Fibroblast of villous mesenchyme (primary cell): Measurements from ENCODE around the gene HOXB3. TPM values are rescaled to one million over a fixed set of nuclear protein-coding genes. Genes with fewer than 3 reads are reported as not detected.
"Not testable (repeated sequence)": the region's sequence is repeated elsewhere in the genome, so short reads cannot be mapped to it uniquely, and the experiment has no call there.

Source experiments
- DNase-seq: peaks from one replicate; pipeline ENCODE4 v3.0.0-alpha.2; 2010; ENCODE audit warnings: low read depth
- H3K4me3 ChIP-seq: 2 replicates; pipeline ENCODE4 v1.5.1; 2011; ENCODE audit warnings: low read depth, mild to moderate bottlenecking, low read length
- total RNA-seq: library from RNA; depleted of rRNA; stranded (reverse); fragments of >200 nt; gene quantifications from 2 replicates; pipeline ENCODE4 v1.2.3, GENCODE V29; 2012
- TF ChIP-seq, protein P1 (sequence below): IDR thresholded peaks from 2 replicates; pipeline ENCODE4 v1.5.1; 2012; ENCODE audit warnings: low read depth, mild to moderate bottlenecking, low read length; ENCODE audit not compliant: insufficient read depth

HOXB3 gene
- total RNA-seq, 1 donor = 4.3 TPM

DNA sequence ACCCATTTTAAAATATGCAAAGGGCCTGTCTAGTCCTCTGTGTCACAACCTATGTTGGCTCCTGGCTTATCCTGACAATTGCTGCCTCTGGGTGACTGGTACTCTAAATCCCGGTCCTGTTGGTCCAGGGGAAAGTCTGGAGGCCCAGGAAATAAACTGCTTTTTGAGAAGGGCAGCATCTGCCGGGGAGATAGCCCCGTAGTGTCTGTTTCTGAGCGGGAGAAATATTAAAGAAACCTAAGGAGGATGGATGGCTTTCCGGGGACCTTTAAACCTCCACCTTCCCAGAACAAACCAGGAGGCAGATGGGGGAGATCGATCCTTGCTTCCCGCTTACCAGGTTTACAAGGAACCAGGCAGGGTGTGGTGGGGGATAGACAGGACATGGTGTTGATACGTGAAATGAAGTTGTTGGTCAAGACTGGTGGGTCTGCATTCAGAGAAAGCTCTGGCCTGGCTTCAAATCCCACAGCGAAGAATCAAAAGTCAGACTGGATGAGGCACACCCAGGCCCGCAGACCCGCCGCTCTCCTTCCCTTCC lies 48.9 kb downstream of the HOXB3 start:
- no peak for DNase-seq
- TF ChIP-seq, protein P1, sequence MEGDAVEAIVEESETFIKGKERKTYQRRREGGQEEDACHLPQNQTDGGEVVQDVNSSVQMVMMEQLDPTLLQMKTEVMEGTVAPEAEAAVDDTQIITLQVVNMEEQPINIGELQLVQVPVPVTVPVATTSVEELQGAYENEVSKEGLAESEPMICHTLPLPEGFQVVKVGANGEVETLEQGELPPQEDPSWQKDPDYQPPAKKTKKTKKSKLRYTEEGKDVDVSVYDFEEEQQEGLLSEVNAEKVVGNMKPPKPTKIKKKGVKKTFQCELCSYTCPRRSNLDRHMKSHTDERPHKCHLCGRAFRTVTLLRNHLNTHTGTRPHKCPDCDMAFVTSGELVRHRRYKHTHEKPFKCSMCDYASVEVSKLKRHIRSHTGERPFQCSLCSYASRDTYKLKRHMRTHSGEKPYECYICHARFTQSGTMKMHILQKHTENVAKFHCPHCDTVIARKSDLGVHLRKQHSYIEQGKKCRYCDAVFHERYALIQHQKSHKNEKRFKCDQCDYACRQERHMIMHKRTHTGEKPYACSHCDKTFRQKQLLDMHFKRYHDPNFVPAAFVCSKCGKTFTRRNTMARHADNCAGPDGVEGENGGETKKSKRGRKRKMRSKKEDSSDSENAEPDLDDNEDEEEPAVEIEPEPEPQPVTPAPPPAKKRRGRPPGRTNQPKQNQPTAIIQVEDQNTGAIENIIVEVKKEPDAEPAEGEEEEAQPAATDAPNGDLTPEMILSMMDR = no peak
- H3K4me3 ChIP-seq = peak overlapping the region; percentile 72

DNA sequence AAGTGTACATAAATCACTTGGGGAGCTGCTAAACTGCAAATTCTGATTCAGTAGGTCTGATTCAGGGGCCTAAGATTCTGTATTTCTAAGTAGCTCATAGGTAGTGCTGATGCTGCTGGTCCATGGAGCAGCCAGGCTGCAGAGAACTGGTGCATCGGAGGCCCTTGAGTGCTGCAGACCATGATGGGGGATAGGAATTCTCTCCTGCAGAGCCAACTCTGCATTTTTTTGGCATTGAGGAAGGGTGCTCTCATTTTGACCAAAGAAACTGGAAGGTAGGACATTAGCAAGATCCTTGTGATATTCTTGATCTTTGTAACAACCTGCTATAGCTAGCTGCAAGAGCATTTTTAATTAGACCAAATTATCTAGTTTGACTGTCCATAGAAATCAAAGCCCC lies 49.8 kb downstream of the HOXB3 start:
- DNase-seq = no peak
- no peak overlapping the region for H3K4me3 ChIP-seq
- TF ChIP-seq, protein P1 = no peak

DNA sequence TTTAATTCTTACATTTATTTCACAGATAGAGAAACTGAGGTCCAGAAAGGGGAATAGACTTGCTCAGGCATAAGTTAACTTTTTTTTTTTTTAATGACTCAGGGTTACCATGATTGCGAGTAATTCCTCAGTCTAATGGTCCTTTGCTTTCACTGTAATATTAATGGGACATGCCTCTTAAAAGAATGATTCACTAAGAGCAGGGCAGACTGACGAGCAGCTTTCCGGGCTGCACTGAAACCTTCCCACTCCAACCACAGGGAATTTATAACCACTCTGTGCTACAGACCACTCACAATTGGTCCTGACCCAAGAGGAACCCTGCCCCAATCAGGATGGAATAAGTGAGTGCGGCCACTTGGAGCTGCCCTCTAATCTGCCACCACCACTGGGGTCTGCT lies 50.9 kb downstream of the HOXB3 start:
- TF ChIP-seq, protein P1 = no peak
- DNase-seq = peak; percentile 39
- H3K4me3 ChIP-seq = no peak overlapping the region

DNA sequence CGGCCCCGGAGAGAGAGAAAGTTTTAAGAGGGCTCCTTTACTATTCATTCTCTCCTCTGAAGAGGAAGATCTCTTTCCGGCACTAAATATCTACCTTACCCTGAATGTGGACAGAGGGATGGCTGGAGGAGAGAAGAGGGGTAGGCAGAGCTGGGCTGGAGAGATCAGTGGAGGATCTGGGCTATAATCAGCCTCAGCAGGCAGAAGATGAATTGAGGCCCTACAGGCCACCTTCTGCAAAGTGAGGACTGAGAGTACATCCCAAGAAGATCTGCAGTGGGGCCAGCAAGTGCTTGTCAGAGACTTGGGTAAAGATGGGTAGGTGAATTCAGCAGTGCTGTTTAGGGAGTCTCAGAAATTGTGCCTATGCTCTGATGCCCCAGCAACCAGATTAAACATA lies 52.7 kb downstream of the HOXB3 start:
- TF ChIP-seq, protein P1 = no peak
- DNase-seq = no peak
- H3K4me3 ChIP-seq = no peak overlapping the region

DNA sequence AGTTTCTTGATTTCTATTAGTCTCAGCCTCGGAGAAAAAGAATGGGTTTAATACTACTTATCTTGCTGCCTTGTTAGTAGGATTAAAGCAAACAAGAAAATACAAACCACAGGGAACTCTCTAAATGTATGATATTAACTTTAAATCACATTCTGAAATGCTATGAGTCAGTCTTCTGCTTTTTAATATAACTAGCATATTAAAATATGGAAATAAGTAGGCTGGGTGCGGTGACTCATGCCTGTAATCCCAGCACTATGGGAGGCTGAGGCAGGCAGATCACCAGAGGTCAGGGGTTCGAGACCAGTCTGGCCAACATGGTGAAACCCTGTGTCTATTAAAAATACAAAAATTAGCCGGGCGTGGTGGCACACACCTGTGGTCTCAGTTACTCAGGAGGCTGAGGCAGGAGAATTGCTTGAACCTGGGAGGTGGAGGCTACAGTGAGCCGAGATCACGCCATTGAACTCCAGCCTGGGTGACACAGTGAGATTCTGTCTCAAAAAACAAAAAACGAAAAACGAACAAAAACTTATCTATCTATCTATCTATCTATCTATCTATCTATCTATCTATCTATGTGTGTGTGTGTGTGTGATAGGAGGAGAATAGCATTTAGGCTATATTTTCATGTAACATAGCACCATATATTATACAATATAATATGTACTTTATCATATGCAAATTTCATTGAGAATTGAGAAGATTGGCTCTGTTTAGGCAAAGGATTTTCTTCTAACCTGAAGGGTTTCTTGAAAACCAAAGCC lies 54.1 kb downstream of the HOXB3 start:
- H3K4me3 ChIP-seq, DNase-seq: not testable (repeated sequence)

DNA sequence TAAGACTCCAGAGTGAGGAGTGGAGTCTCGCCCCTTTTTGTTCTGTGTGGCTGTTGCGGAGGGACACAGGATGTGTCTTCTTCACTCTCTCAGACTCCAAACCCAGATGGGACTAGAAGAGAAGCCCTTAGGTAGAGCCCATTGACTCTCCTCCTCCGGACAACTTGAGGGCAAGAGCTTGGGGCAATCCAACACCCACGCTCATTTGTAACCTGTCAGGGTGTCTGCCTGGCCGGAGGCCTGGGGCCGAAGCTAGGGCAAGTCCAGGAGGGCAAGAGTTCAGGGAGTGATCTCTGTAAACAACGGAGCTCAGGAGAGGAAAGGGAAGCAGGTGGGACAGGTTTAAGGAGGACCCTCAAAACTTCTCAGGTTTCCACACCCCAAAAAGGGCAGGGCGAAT lies 57.8 kb downstream of the HOXB3 start:
- no peak overlapping the region for H3K4me3 ChIP-seq
- DNase-seq = no peak
- TF ChIP-seq, protein P1 = no peak

DNA sequence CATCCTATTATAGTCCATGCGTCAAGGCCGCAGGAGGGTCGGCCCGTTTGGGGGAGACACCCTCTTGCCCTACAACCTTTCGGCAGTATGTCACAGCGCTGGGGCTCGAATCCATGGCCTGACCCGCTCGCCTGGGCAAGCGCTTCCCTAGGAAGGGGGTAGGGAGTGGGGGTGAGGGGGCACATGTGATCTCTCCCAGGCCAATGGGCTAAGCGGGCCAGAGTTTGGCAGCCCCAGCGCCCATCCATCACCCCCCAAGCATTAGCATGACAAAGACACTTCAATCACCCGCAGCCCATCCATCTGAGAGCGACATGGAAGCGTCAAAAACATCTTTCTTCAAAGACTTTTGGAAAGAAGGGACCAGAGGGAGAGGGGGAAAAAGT lies 59.2 kb downstream of the HOXB3 start, which contains the start of gene HOXB1:
TSS of gene HOXB1 (minus strand) at position 125 of the 386 bp plus-strand sequence. CDS start at position 18, 107 bp downstream.
- DNase-seq = no peak
- no peak within 1 kb of the TSS for H3K4me3 ChIP-seq
- TF ChIP-seq, protein P1 = no peak
